ENCODE data around the gene TMEM253. TPM values are rescaled to one million over a fixed set of nuclear protein-coding genes. Genes with fewer than 3 reads are reported as not detected.
A peak's percentile ranks its signal among the peaks of the same experiment; 100 is the strongest.

Gene TMEM253
- total and polyA plus RNA-seq, 4 donors: 0.14 to 0.25 (median 0.19) TPM; not detected in 1

DNA sequence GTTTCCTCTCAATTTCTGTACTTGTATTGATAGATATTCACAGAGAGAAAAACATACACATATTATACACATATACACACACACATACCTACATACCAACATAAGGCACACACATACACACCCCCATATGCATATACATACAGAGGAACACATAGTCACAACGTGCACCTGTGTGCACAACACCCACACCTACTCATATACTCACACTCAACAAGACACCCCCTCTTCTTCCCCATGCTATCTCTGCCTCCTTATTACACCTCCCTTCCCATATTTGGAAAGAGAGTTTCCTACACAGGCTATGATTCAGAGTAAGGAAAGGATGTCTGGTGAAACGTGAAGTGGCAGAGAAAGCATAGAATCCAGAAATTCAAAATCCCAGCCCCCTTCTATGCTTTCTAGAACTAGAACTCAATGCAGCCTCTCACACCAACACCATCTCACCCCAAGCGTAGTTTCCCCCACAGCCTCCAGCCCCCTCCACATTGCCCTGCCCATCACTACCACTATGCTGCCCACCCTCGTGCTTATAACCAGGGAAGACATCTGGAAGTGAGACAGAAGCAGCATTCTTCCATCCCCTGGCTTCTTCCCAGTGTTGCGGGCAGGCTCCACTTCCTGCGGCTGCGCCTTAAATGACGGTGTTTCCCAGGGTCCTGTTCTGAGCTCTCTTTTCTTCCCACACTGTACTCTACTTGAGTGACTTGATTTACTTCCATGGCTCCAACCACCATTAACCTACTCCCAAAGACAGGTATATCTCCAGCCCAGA lies 40.8 kb upstream of the TMEM253 start:
- H3K36me3 ChIP-seq (ENCODE audit: control insufficient read depth in 4 of 4, insufficient read depth in 3 of 4, low read depth in 1 of 4, low read length in 3 of 4): no peaks in the 10 kb centered on the region
- DNase-seq (ENCODE audit: low spot score): no peak
- peak overlapping the region; percentile 23 to 67 (median 47) for H3K4me3 ChIP-seq (ENCODE audit: low read depth in 1 of 3, low read length in 3 of 3)
- TF ChIP-seq HNF4A (conservative IDR thresholded peaks at IDR 0.05) (no peak), TAF1 (conservative IDR thresholded peaks at IDR 0.05) (no peak), FOXA2 (IDR thresholded peaks at IDR 0.05) (no peak), FOXA1 (IDR thresholded peaks at IDR 0.05) (no peak), RXRA (IDR thresholded peaks at IDR 0.05) (no peak), RAD21 (IDR thresholded peaks at IDR 0.05) (no peak), NR2F2 (IDR thresholded peaks at IDR 0.05) (no peak), JUND (IDR thresholded peaks at IDR 0.05) (no peak), YY1 (IDR thresholded peaks at IDR 0.05) (no peak), GABPA (IDR thresholded peaks at IDR 0.05 in 1 of 2, conservative IDR thresholded peaks at IDR 0.05 in 1 of 2) (no peak)
- TF ChIP-seq, protein P1, sequence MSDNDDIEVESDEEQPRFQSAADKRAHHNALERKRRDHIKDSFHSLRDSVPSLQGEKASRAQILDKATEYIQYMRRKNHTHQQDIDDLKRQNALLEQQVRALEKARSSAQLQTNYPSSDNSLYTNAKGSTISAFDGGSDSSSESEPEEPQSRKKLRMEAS (IDR thresholded peaks at IDR 0.05): no peak
- TF ChIP-seq, protein P2, sequence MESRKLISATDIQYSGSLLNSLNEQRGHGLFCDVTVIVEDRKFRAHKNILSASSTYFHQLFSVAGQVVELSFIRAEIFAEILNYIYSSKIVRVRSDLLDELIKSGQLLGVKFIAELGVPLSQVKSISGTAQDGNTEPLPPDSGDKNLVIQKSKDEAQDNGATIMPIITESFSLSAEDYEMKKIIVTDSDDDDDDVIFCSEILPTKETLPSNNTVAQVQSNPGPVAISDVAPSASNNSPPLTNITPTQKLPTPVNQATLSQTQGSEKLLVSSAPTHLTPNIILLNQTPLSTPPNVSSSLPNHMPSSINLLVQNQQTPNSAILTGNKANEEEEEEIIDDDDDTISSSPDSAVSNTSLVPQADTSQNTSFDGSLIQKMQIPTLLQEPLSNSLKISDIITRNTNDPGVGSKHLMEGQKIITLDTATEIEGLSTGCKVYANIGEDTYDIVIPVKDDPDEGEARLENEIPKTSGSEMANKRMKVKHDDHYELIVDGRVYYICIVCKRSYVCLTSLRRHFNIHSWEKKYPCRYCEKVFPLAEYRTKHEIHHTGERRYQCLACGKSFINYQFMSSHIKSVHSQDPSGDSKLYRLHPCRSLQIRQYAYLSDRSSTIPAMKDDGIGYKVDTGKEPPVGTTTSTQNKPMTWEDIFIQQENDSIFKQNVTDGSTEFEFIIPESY (IDR thresholded peaks at IDR 0.05): no peak
- TF ChIP-seq, protein P3, sequence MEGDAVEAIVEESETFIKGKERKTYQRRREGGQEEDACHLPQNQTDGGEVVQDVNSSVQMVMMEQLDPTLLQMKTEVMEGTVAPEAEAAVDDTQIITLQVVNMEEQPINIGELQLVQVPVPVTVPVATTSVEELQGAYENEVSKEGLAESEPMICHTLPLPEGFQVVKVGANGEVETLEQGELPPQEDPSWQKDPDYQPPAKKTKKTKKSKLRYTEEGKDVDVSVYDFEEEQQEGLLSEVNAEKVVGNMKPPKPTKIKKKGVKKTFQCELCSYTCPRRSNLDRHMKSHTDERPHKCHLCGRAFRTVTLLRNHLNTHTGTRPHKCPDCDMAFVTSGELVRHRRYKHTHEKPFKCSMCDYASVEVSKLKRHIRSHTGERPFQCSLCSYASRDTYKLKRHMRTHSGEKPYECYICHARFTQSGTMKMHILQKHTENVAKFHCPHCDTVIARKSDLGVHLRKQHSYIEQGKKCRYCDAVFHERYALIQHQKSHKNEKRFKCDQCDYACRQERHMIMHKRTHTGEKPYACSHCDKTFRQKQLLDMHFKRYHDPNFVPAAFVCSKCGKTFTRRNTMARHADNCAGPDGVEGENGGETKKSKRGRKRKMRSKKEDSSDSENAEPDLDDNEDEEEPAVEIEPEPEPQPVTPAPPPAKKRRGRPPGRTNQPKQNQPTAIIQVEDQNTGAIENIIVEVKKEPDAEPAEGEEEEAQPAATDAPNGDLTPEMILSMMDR (IDR thresholded peaks at IDR 0.05; ENCODE audit: low read depth, low read length, missing input control): no peak
- no peaks in the 10 kb centered on the region for H3K9me3 ChIP-seq (ENCODE audit: control insufficient read depth in 4 of 4, low read length in 3 of 4)
- H3K9ac ChIP-seq (ENCODE audit: low read depth in 1 of 2, low read length in 2 of 2): peak overlapping the region in 1 of 2 donors; percentile 76
- H3K27me3 ChIP-seq (ENCODE audit: control insufficient read depth in 4 of 4, insufficient read depth in 4 of 4, low read length in 3 of 4): no peaks in the 10 kb centered on the region
- H3K4me1 ChIP-seq (ENCODE audit: control insufficient read depth in 4 of 4, insufficient read depth in 4 of 4, low read length in 3 of 4): peaks cover 10 to 50% (median 46%) of the 10 kb centered on the region in 4 donors
- peak overlapping the region; percentile 85 to 93 for H3K27ac ChIP-seq (ENCODE audit: low read depth in 1 of 2, low read length in 2 of 2)
- 77% methylated on average over 8 of the region's 8 CpGs for WGBS

DNA sequence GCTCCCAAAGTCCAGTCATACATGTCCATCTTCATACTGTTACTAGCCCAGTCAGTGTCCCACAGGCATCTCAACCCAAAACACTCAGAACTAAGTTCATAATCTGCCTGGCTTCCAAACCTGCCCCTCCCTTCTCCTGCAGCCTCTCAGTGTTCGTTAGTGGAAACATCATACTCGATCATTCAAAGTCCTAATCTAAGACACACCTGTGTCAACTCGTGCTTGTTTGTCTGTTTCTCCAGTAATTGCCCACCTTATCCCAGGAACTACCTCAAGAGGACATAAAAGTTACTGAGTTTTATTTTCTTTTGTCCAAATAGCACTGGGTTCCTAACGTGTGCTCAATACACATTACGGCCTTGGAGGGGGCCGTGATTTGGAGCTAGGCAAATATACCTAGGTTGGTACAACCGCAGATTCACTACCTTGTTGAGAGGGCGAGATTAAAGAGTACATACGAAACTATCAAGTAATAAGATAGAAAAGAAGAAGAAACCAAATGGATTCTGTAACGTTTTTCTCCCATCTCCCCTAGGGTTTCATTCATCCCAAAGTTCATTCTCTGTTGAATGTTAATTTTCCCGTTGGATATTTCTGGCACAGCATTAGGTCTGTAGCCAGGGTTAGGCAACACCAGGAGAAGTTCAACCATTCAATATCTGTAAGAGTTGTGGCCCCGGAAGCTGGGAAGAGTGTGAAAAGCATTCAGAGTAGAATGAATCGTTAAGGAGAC lies 40.1 kb upstream of the TMEM253 start:
- peak overlapping the region; percentile 46 to 67 (median 47) for H3K4me3 ChIP-seq (ENCODE audit: low read depth in 1 of 3, low read length in 3 of 3)
- peaks cover 6 to 48% (median 40%) of the 10 kb centered on the region in 4 donors for H3K4me1 ChIP-seq (ENCODE audit: control insufficient read depth in 4 of 4, insufficient read depth in 4 of 4, low read length in 3 of 4)
- peak overlapping the region; percentile 85 to 93 for H3K27ac ChIP-seq (ENCODE audit: low read depth in 1 of 2, low read length in 2 of 2)
- 35% methylated on average over 13 of the region's 13 CpGs for WGBS
- H3K9me3 ChIP-seq (ENCODE audit: control insufficient read depth in 4 of 4, low read length in 3 of 4): no peaks in the 10 kb centered on the region
- peak overlapping the region; percentile 17 to 80 for H3K9ac ChIP-seq (ENCODE audit: low read depth in 1 of 2, low read length in 2 of 2)
- H3K27me3 ChIP-seq (ENCODE audit: control insufficient read depth in 4 of 4, insufficient read depth in 4 of 4, low read length in 3 of 4): no peaks in the 10 kb centered on the region
- no peak for DNase-seq (ENCODE audit: low spot score)
- no peaks in the 10 kb centered on the region for H3K36me3 ChIP-seq (ENCODE audit: control insufficient read depth in 4 of 4, insufficient read depth in 3 of 4, low read depth in 1 of 4, low read length in 3 of 4)
- TF ChIP-seq EGR1 (IDR thresholded peaks at IDR 0.05; ENCODE audit: low read depth in 2 of 2) (no peak), RXRA (IDR thresholded peaks at IDR 0.05) (peak in 1 of 2 donors; percentile 20), GABPA (IDR thresholded peaks at IDR 0.05 in 1 of 2, conservative IDR thresholded peaks at IDR 0.05 in 1 of 2) (no peak), RAD21 (IDR thresholded peaks at IDR 0.05) (no peak), NR2F2 (IDR thresholded peaks at IDR 0.05) (no peak), YY1 (IDR thresholded peaks at IDR 0.05) (peak; percentile 49), HNF4G (IDR thresholded peaks at IDR 0.05) (no peak), FOXA1 (IDR thresholded peaks at IDR 0.05) (no peak)
- TF ChIP-seq, protein P2 (IDR thresholded peaks at IDR 0.05): no peak
- TF ChIP-seq, protein P3 (IDR thresholded peaks at IDR 0.05; ENCODE audit: low read depth, low read length, missing input control): no peak
- TF ChIP-seq, protein P4, sequence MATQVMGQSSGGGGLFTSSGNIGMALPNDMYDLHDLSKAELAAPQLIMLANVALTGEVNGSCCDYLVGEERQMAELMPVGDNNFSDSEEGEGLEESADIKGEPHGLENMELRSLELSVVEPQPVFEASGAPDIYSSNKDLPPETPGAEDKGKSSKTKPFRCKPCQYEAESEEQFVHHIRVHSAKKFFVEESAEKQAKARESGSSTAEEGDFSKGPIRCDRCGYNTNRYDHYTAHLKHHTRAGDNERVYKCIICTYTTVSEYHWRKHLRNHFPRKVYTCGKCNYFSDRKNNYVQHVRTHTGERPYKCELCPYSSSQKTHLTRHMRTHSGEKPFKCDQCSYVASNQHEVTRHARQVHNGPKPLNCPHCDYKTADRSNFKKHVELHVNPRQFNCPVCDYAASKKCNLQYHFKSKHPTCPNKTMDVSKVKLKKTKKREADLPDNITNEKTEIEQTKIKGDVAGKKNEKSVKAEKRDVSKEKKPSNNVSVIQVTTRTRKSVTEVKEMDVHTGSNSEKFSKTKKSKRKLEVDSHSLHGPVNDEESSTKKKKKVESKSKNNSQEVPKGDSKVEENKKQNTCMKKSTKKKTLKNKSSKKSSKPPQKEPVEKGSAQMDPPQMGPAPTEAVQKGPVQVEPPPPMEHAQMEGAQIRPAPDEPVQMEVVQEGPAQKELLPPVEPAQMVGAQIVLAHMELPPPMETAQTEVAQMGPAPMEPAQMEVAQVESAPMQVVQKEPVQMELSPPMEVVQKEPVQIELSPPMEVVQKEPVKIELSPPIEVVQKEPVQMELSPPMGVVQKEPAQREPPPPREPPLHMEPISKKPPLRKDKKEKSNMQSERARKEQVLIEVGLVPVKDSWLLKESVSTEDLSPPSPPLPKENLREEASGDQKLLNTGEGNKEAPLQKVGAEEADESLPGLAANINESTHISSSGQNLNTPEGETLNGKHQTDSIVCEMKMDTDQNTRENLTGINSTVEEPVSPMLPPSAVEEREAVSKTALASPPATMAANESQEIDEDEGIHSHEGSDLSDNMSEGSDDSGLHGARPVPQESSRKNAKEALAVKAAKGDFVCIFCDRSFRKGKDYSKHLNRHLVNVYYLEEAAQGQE (IDR thresholded peaks at IDR 0.05): no peak
- TF ChIP-seq, protein P1 (IDR thresholded peaks at IDR 0.05): no peak

All from liver (tissue), 9 donors.